HG03378 (cell line): Measurements from ENCODE around the gene NSUN3.
"Not testable (repeated sequence)": the region's sequence is repeated elsewhere in the genome, so short reads cannot be mapped to it uniquely, and the experiment has no call there.

Experiments
- ATAC-seq: cut with Tn5 transposase; IDR thresholded peaks from one replicate; pipeline ENCODE4 v1.9.1; 2021; ENCODE audit warnings: mild to moderate bottlenecking, moderate library complexity; ENCODE audit not compliant: unreplicated experiment

Gene NSUN3

GRCh38 chr3:94066506-94067500 is 3.9 kb downstream of the NSUN3 start:
- no peak for ATAC-seq

- no peak for ATAC-seq
Measured at GRCh38 chr3:94069194-94069813, 6.4 kb downstream of the NSUN3 start.

GRCh38 chr3:94070341-94070911 is 7.6 kb downstream of the NSUN3 start:
- ATAC-seq, result peak; percentile 46

GRCh38 chr3:94071713-94072284 is 8.9 kb downstream of the NSUN3 start:
- ATAC-seq, result peak; percentile 81

- ATAC-seq, result no peak
Measured at GRCh38 chr3:94076055-94076454, 13.2 kb downstream of the NSUN3 start.

GRCh38 chr3:94080552-94080951 is 17.7 kb downstream of the NSUN3 start:
- ATAC-seq, result not testable (repeated sequence)

- ATAC-seq, result no peak
Measured at GRCh38 chr3:94081884-94082283, 19.0 kb downstream of the NSUN3 start.

GRCh38 chr3:94082391-94082937 is 19.6 kb downstream of the NSUN3 start:
- ATAC-seq, result no peak

GRCh38 chr3:94083261-94083660 is 20.4 kb downstream of the NSUN3 start:
- peak; percentile 82 for ATAC-seq

GRCh38 chr3:94089126-94089525 is 26.3 kb downstream of the NSUN3 start:
- ATAC-seq, result no peak

- ATAC-seq, result no peak
Measured at GRCh38 chr3:94092086-94092485, 29.2 kb downstream of the NSUN3 start.

- no peak for ATAC-seq
Measured at GRCh38 chr3:94093151-94093550, 30.3 kb downstream of the NSUN3 start.

- ATAC-seq, result no peak
Measured at GRCh38 chr3:94095111-94095510, 32.2 kb downstream of the NSUN3 start.

- ATAC-seq, result no peak
Measured at GRCh38 chr3:94098452-94098851, 35.6 kb downstream of the NSUN3 start.

- ATAC-seq, result no peak
Measured at GRCh38 chr3:94099311-94099710, 36.5 kb downstream of the NSUN3 start.

- ATAC-seq, result no peak
Measured at GRCh38 chr3:94101860-94102259, 39.0 kb downstream of the NSUN3 start.

- ATAC-seq, result no peak
Measured at GRCh38 chr3:94106268-94106667, 43.4 kb downstream of the NSUN3 start.

GRCh38 chr3:94110232-94110631 is 47.4 kb downstream of the NSUN3 start:
- not testable (repeated sequence) for ATAC-seq

GRCh38 chr3:94110854-94111253 is 48.0 kb downstream of the NSUN3 start:
- ATAC-seq, result no peak

GRCh38 chr3:94114666-94115065 is 51.8 kb downstream of the NSUN3 start:
- no peak for ATAC-seq

- ATAC-seq, result no peak
Measured at GRCh38 chr3:94115482-94115881, 52.6 kb downstream of the NSUN3 start.
